Right forelimb (tissue), 1 donor: ENCODE measurements around the gene MDN1.
A peak's percentile ranks its signal among the peaks of the same experiment; 100 is the strongest.
"Not testable (repeated sequence)": the region's sequence is repeated elsewhere in the genome, so short reads cannot be mapped to it uniquely, and the experiment has no call there.

Source experiments
- DNase-seq: peaks from one replicate; pipeline ENCODE4 v3.0.0-alpha.2; 2018

The MDN1 gene

GRCh38 chr6:89649682-89650081 lies 169.9 kb downstream of the MDN1 start:
- no peak for DNase-seq

GRCh38 chr6:89644864-89645263 lies 174.7 kb downstream of the MDN1 start:
- DNase-seq: no peak

GRCh38 chr6:89643406-89643805 lies 176.2 kb downstream of the MDN1 start:
- DNase-seq: no peak

GRCh38 chr6:89642956-89643355 lies 176.6 kb downstream of the MDN1 start:
- no peak for DNase-seq

GRCh38 chr6:89641581-89641980 lies 178.0 kb downstream of the MDN1 start:
- not testable (repeated sequence) for DNase-seq

GRCh38 chr6:89640804-89641203 lies 178.8 kb downstream of the MDN1 start:
- no peak for DNase-seq

- peak; percentile 97 for DNase-seq
These were observed 181.0 kb downstream of the MDN1 start, which contains the start of gene LYRM2 for GRCh38 chr6:89638320-89639195. LYRM2 (minus strand) TSS chr6:89638747; CDS start chr6:89638716, 31 bp downstream.

GRCh38 chr6:89637960-89638319 lies 181.7 kb downstream of the MDN1 start:
- DNase-seq: no peak

- DNase-seq: not testable (repeated sequence)
These were observed 183.2 kb downstream of the MDN1 start for GRCh38 chr6:89636412-89636811.

GRCh38 chr6:89630488-89630887 lies 189.1 kb downstream of the MDN1 start:
- no peak for DNase-seq

GRCh38 chr6:89623749-89624148 lies 195.8 kb downstream of the MDN1 start:
- no peak for DNase-seq

GRCh38 chr6:89619567-89619966 lies 200.0 kb downstream of the MDN1 start:
- no peak for DNase-seq

GRCh38 chr6:89618026-89618425 lies 201.6 kb downstream of the MDN1 start:
- DNase-seq: no peak

GRCh38 chr6:89616531-89616930 lies 203.1 kb downstream of the MDN1 start:
- DNase-seq: no peak

GRCh38 chr6:89615882-89616281 lies 203.7 kb downstream of the MDN1 start:
- DNase-seq: no peak

- no peak for DNase-seq
These were observed 205.8 kb downstream of the MDN1 start for GRCh38 chr6:89613790-89614189.

GRCh38 chr6:89612121-89612520 lies 207.5 kb downstream of the MDN1 start:
- no peak for DNase-seq

- no peak for DNase-seq
These were observed 207.9 kb downstream of the MDN1 start for GRCh38 chr6:89611666-89612065.

GRCh38 chr6:89610149-89610642 lies 209.4 kb downstream of the MDN1 start:
- no peak for DNase-seq

- no peak for DNase-seq
These were observed 213.7 kb downstream of the MDN1 start for GRCh38 chr6:89605861-89606260.

- no peak for DNase-seq
These were observed 214.9 kb downstream of the MDN1 start for GRCh38 chr6:89604653-89605052.

GRCh38 chr6:89602166-89602565 lies 217.4 kb downstream of the MDN1 start:
- no peak for DNase-seq

GRCh38 chr6:89599727-89600126 lies 219.9 kb downstream of the MDN1 start:
- no peak for DNase-seq

- DNase-seq: no peak
These were observed 221.6 kb downstream of the MDN1 start for GRCh38 chr6:89597988-89598387.

- no peak for DNase-seq
These were observed 222.2 kb downstream of the MDN1 start for GRCh38 chr6:89597372-89597771.
